Measurements from ENCODE around the gene UBA5. TPM values are rescaled to one million over a fixed set of nuclear protein-coding genes. Genes with fewer than 3 reads are reported as not detected.
A peak's percentile ranks its signal among the peaks of the same experiment; 100 is the strongest.

The UBA5 gene
- total and polyA plus RNA-seq, 2 of the 13 experiments (the other 11 are each of a cell fraction or from before 2014, with no cell fraction given): 30.2 to 46.8 TPM

DNA sequence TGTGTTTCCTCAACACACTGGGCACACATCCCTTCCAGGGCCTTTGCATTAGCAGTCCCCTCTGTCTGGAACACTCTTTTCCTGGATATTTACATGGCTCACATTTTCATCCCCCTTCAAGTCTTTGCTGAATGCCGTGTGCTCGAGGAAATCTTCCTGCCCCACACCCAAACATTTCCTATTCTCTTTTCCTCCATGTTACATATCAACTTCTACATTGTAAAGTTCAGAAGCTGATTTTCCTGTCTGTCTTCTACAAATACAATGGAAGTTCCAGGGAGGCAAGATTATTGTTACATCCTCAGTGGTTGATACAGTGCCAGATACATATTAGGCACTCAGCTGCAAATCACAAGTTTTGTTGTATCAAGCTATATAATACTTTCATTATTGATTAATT is 4.7 kb upstream of the UBA5 start:
- Histone ChIP-seq H3K79me2 (ENCODE audit: insufficient read depth, low read length) (peaks cover 8% of the 10 kb centered on the region), H3K9me3 (ENCODE audit: low read length) (no peaks in the 10 kb centered on the region), H3K27ac (ENCODE audit: extremely low read length, insufficient read depth, low read length) (no peak overlapping the region), H3K4me1 (ENCODE audit: insufficient read depth, low read length) (peaks cover 24% of the 10 kb centered on the region), H3K4me2 (ENCODE audit: low read depth, low read length) (no peak overlapping the region), H2AFZ (ENCODE audit: low read length) (no peak overlapping the region), H3K36me3 (replicated peaks in 1 of 2; ENCODE audit: control insufficient read depth in 1 of 2, insufficient read depth in 2 of 2, low read length in 2 of 2) (no peaks in the 10 kb centered on the region; a peak in 1 of 5 replicates), H3K9ac (ENCODE audit: insufficient read depth, low read depth, low read length) (no peak overlapping the region), H3K27me3 (ENCODE audit: control insufficient read depth in 1 of 2, insufficient read depth in 2 of 2, low read length in 2 of 2) (no peaks in the 10 kb centered on the region), H4K20me1 (ENCODE audit: insufficient read depth, low read length) (no peaks in the 10 kb centered on the region), H3K4me3 (replicated peaks in 1 of 3; ENCODE audit: insufficient read depth in 1 of 3, low read depth in 2 of 3, low read length in 3 of 3) (no peak overlapping the region)
- 93% methylated on average over 2 of the region's 2 CpGs for WGBS (ENCODE audit: low lambda C conversion rate)
- in situ Hi-C loops (cut with HindIII; ENCODE audit: extremely low pct_ligation_motif_present, low pct_unique_long_range_greater_than_20kb) (no loop called here), intact Hi-C loops (cut with micrococcal nuclease; ENCODE audit: unreplicated experiment) (no loop called here)
- CTCF ChIA-PET (ENCODE audit: low intra/inter-chr PET ratio, low total read pairs): no interaction called here
- BruUV-seq (replicated peaks): no TSS peak
- DNase-seq (ENCODE audit: low spot score): no peak
- TF ChIP-seq NFYC (CRISPR knock-in tag; IDR thresholded peaks at IDR 0.05): no peak
- FAIRE-seq: no peak
- POLR2A ChIA-PET: no interaction called here
- no peak for ATAC-seq

GRCh38 chr3:132657869-132658747 is 2.0 kb upstream of the UBA5 start:
- intact Hi-C loops (cut with micrococcal nuclease; ENCODE audit: unreplicated experiment): loop anchor here (2.0 kb wide), 1 partner anchor 65 kb away; the partner anchor contains the start of gene NPHP3
- no TSS peak for BruUV-seq (replicated peaks)
- peaks cover 33% of the 10 kb centered on the region for H3K79me2 ChIP-seq (ENCODE audit: insufficient read depth, low read length)
- no peak overlapping the region for H3K9ac ChIP-seq (ENCODE audit: insufficient read depth, low read depth, low read length)
- peak overlapping the region; percentile 79 for H3K4me2 ChIP-seq (ENCODE audit: low read depth, low read length)
- ChIA-PET POLR2A (interaction anchor here (0.8 to 2.3 kb wide), 7 partner anchors 8 to 241 kb away, joined by 3 to 8 read pairs (median 5); partner anchors contain the start of gene DNAJC13), CTCF (ENCODE audit: low intra/inter-chr PET ratio, low total read pairs) (no interaction called here)
- FAIRE-seq (peak; percentile 77), ATAC-seq (peak; percentile 7), DNase-seq (ENCODE audit: low spot score) (peak; percentile 84)
- H2AFZ ChIP-seq (ENCODE audit: low read length): no peak overlapping the region
- H3K4me3 ChIP-seq (replicated peaks in 1 of 3; ENCODE audit: insufficient read depth in 1 of 3, low read depth in 2 of 3, low read length in 3 of 3): peak overlapping the region; percentile 89 to 100 (median 96); a peak in 5 of 6 replicates
- H4K20me1 ChIP-seq (ENCODE audit: insufficient read depth, low read length): 0 out of 2 replicates have a peak, but pooled peaks cover 8% of the 10 kb centered on the region
- peaks cover 37% of the 10 kb centered on the region for H3K4me1 ChIP-seq (ENCODE audit: insufficient read depth, low read length)
- H3K27me3 ChIP-seq (ENCODE audit: control insufficient read depth in 1 of 2, insufficient read depth in 2 of 2, low read length in 2 of 2): no peaks in the 10 kb centered on the region
- 41% methylated on average over 8 of the region's 8 CpGs for WGBS (ENCODE audit: low lambda C conversion rate)
- no peaks in the 10 kb centered on the region for H3K9me3 ChIP-seq (ENCODE audit: low read length)
- in situ Hi-C loops (cut with HindIII; ENCODE audit: extremely low pct_ligation_motif_present, low pct_unique_long_range_greater_than_20kb): no loop called here
- H3K36me3 ChIP-seq (replicated peaks in 1 of 2; ENCODE audit: control insufficient read depth in 1 of 2, insufficient read depth in 2 of 2, low read length in 2 of 2): no peaks in the 10 kb centered on the region; a peak in 1 of 5 replicates
- peak overlapping the region; percentile 88 for H3K27ac ChIP-seq (ENCODE audit: extremely low read length, insufficient read depth, low read length)
- peak; percentile 60; the same call in 1 of the 2 replicates for TF ChIP-seq ZNF792 (CRISPR knock-in tag; IDR thresholded peaks at IDR 0.05)
- TF ChIP-seq CREM (IDR thresholded peaks at IDR 0.05): peak; percentile 42; the same call in 1 of the 2 replicates
- no peak for TF ChIP-seq CREM (CRISPR knock-in tag; IDR thresholded peaks at IDR 0.05)
- TF ChIP-seq ZNF614 (CRISPR knock-in tag; IDR thresholded peaks at IDR 0.05; ENCODE audit: borderline replicate concordance): 0 out of 2 replicates have a peak, but pooled peaks have one; percentile 32
- TF ChIP-seq ZMYM2 (CRISPR knock-in tag; IDR thresholded peaks at IDR 0.05): peak; percentile 71
- TF ChIP-seq NR2F1 (CRISPR knock-in tag; IDR thresholded peaks at IDR 0.05): no peak
- peak; percentile 50 for TF ChIP-seq FOSL2 (CRISPR knock-in tag; IDR thresholded peaks at IDR 0.05)
- TF ChIP-seq CSRNP1 (CRISPR knock-in tag; IDR thresholded peaks at IDR 0.05): no peak
- peak; percentile 94 for TF ChIP-seq NCOR1 (IDR thresholded peaks at IDR 0.05; ENCODE audit: borderline replicate concordance, low read length)
- TF ChIP-seq SRY (CRISPR knock-in tag; IDR thresholded peaks at IDR 0.05): no peak
- peak; percentile 92 for TF ChIP-seq PAXIP1 (CRISPR knock-in tag; conservative IDR thresholded peaks at IDR 0.05)
- TF ChIP-seq HHEX (CRISPR knock-in tag; IDR thresholded peaks at IDR 0.05): peak; percentile 40; the same call in 1 of the 2 replicates

Measured in HepG2 (cell line).